Spleen (tissue), 11 donors: ENCODE data around the gene RPTOR. TPM values are rescaled to one million over a fixed set of nuclear protein-coding genes. Genes with fewer than 3 reads are reported as not detected.

Source experiments
- DNase-seq: peaks from one replicate; pipeline ENCODE4 v3.0.0-alpha.2; 2020
- H3K27ac ChIP-seq, 8 donors: fragments of 200-600 bp; sonication (generic) in 7 of 8; 1 replicate in 4 of 8; 2 replicates in 4 of 8; pipeline versions ENCODE4 v1.5.0 to v1.8.0; 2016 to 2021; ENCODE audit warnings: inconsistent platforms in 4 of 8, mild to moderate bottlenecking in 4 of 8, moderate library complexity in 1 of 8
- H3K27me3 ChIP-seq, 7 donors: fragments of 200-600 bp; sonication (generic) in 6 of 7; replicated peaks in 1 of 7; 1 replicate in 4 of 7; 2 replicates in 3 of 7; pipeline versions ENCODE4 v1.5.0 to v1.8.0; 2016 to 2021; ENCODE audit warnings: inconsistent platforms in 3 of 7, mild to moderate bottlenecking in 1 of 7
- H3K36me3 ChIP-seq, 6 donors: fragments of 200-600 bp; sonication (generic) in 5 of 6; 1 replicate in 4 of 6; 2 replicates in 2 of 6; pipeline versions ENCODE4 v1.5.0 to v1.8.0; 2016 to 2021; ENCODE audit warnings: inconsistent platforms in 2 of 6
- H3K4me1 ChIP-seq, 6 donors: fragments of 200-600 bp; sonication (generic) in 5 of 6; 1 replicate in 3 of 6; 2 replicates in 3 of 6; pipeline versions ENCODE4 v1.5.0 to v1.8.0; 2016 to 2021; ENCODE audit warnings: inconsistent platforms in 3 of 6
- H3K4me3 ChIP-seq, 8 donors: fragments of 200-600 bp; sonication (generic) in 7 of 8; 1 replicate in 4 of 8; 2 replicates in 4 of 8; pipeline versions ENCODE4 v1.5.0 to v1.8.0; 2016 to 2021; ENCODE audit warnings: inconsistent platforms in 4 of 8, mild to moderate bottlenecking in 4 of 8, moderate library complexity in 2 of 8
- H3K9me3 ChIP-seq, 8 donors: fragments of 200-600 bp; sonication (generic) in 7 of 8; 1 replicate in 4 of 8; 2 replicates in 4 of 8; pipeline versions ENCODE4 v1.5.0 to v1.8.0; 2016 to 2021; ENCODE audit warnings: inconsistent platforms in 4 of 8
- POLR2A ChIP-seq, 3 donors: fragments of 450-650 bp; IDR thresholded peaks; one replicate each; pipeline ENCODE4 v1.5.1; 2017; ENCODE audit warnings: antibody characterized with exemption in 3 of 3, mild to moderate bottlenecking in 1 of 3
- POLR2AphosphoS5 ChIP-seq, 3 donors: sonication (generic); formaldehyde crosslinking; IDR thresholded peaks; one replicate each; pipeline ENCODE4 v1.5.1; 2017; ENCODE audit warnings: antibody characterized with exemption in 3 of 3
- WGBS, 5 donors: extraction: QIAGEN DNeasy Blood & Tissue Kit in 3 of 5; methylation state at CpG; one replicate each; pipeline versions ENCODE4 v1.1.5 to v1.1.7; 2013 to 2018; 5-methylcytosine and 5-hydroxymethylcytosine counted together
- intact Hi-C: fragments of 100-400 bp; cut with DNase I; formaldehyde crosslinking; loops from one replicate; pipeline ENCODE4 v1.15.0; 2023; ENCODE audit warnings: low total_unique reads
- polyA plus RNA-seq, 3 donors: library from polyadenylated mRNA; stranded (reverse); fragments of 200-250 nt; gene quantifications; one replicate each; pipeline ENCODE4 v1.2.1, GENCODE V29; 2013
- total RNA-seq, 7 donors: library from RNA; depleted of rRNA in 3 of 7; stranded (reverse); fragments of >200 nt in 3 of 7; fragmentation: NEBNext Ultra II Directional in 4 of 7; extraction: Animal tissue kit (Norgen Biotek cat#: 25700) in 4 of 7; gene quantifications; one replicate each; pipeline versions ENCODE4 v1.1.0 to v1.2.1, GENCODE V29; 2016 to 2021
- TF ChIP-seq, protein P1 (sequence below), 11 experiments: fragments of 200-600 bp in 7 of 11; fragments of 450-650 bp in 4 of 11; sonication (generic) in 4 of 11; IDR thresholded peaks in 8 of 11; conservative IDR thresholded peaks in 3 of 11; 1 replicate in 7 of 11; 2 replicates in 4 of 11; pipeline versions ENCODE4 v1.4.0 to v1.8.0; 2016 to 2021; ENCODE audit warnings: antibody characterized with exemption in 11 of 11, inconsistent platforms in 4 of 11, mild to moderate bottlenecking in 1 of 11
- donor health status: healthy with polysubstance abuse.
- donor health status: DM: no; HTN: no; CAD: no; lungs with moderate emphysema.
- donor health status: DM: no; HTN: no; CAD: no.
- donor health status: Bipolar disorder and iron deficiency.
- donor health status: healthy.
- donor health status: DM: no; HTN: no; CAD: no.
- donor health status: DM: yes; HTN: yes; CAD: no.

Gene RPTOR
- total and polyA plus RNA-seq, 10 donors: 3.1 to 61.2 (median 40.7) TPM

DNA sequence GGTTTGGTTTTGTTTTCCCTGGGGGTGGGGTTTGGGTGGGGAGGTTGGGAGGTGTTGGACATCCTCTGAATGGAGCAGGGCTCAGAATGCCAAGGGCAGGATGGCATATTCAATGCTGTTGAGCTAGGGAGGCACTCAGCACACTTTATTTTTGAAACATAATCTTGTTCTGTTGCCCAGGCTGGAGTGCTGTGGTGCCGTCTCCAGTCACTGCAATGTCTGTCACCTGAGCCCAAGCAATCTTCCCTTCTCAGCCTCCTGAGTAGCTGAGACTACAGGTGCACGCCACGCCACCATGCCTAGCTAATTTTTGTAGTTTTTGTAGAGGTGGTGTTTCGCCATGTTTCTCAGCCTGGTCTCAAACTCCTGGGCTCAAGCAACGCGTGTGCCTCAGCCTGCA, 186.1 kb downstream of the RPTOR start:
- TF ChIP-seq POLR2A (IDR thresholded peaks at IDR 0.05) (no peak), POLR2AphosphoS5 (IDR thresholded peaks at IDR 0.05) (no peak)
- TF ChIP-seq, protein P1, sequence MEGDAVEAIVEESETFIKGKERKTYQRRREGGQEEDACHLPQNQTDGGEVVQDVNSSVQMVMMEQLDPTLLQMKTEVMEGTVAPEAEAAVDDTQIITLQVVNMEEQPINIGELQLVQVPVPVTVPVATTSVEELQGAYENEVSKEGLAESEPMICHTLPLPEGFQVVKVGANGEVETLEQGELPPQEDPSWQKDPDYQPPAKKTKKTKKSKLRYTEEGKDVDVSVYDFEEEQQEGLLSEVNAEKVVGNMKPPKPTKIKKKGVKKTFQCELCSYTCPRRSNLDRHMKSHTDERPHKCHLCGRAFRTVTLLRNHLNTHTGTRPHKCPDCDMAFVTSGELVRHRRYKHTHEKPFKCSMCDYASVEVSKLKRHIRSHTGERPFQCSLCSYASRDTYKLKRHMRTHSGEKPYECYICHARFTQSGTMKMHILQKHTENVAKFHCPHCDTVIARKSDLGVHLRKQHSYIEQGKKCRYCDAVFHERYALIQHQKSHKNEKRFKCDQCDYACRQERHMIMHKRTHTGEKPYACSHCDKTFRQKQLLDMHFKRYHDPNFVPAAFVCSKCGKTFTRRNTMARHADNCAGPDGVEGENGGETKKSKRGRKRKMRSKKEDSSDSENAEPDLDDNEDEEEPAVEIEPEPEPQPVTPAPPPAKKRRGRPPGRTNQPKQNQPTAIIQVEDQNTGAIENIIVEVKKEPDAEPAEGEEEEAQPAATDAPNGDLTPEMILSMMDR (IDR thresholded peaks at IDR 0.05 in 8 of 11, conservative IDR thresholded peaks at IDR 0.05 in 3 of 11): no peak
- H3K27me3 ChIP-seq: no peaks in the 10 kb centered on the region
- H3K9me3 ChIP-seq: no peaks in the 10 kb centered on the region
- H3K4me1 ChIP-seq: peaks cover 0 to 21% (median 12%) of the 10 kb centered on the region in 6 donors
- WGBS, 5 donors: 82 to 96% (median 95%) methylated on average over 6 of the region's 6 CpGs
- peak overlapping the region in 3 of 8 donors; percentile 22 to 36 (median 31) for H3K27ac ChIP-seq
- H3K4me3 ChIP-seq: no peak overlapping the region
- DNase-seq: no peak
- H3K36me3 ChIP-seq: peaks cover 0 to 35% (median 0%) of the 10 kb centered on the region in 6 donors
- intact Hi-C loops: no loop called here

DNA sequence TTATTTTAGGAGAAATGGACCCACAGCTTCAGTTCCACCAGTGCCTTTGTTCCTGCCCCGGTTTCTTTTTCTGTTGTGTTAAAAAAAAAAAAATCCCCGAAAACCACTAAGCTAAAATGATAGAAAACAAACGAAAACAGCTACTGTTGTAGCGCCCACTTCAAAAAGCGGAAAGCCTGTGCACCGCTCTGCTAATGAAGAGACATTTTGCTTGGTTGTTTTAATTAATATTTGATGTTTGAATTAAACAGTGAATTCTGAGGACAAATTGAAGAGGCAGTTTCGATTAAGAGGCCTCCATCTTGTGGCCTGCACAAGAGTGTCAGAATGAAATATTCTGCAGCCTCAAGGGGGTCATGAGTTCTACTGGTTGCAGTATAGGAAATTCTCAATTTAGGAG, 186.7 kb downstream of the RPTOR start:
- DNase-seq: no peak
- H3K27ac ChIP-seq: peak overlapping the region in 3 of 8 donors; percentile 22 to 36 (median 31)
- no peaks in the 10 kb centered on the region for H3K9me3 ChIP-seq
- 63 to 85% (median 80%) methylated on average over 7 of the region's 7 CpGs for WGBS, 5 donors
- H3K36me3 ChIP-seq: peaks cover 0 to 35% (median 0%) of the 10 kb centered on the region in 6 donors
- H3K4me1 ChIP-seq: peaks cover 0 to 18% (median 6%) of the 10 kb centered on the region in 6 donors
- TF ChIP-seq POLR2A (IDR thresholded peaks at IDR 0.05): no peak
- TF ChIP-seq POLR2AphosphoS5 (IDR thresholded peaks at IDR 0.05): no peak
- TF ChIP-seq, protein P1 (IDR thresholded peaks at IDR 0.05 in 8 of 11, conservative IDR thresholded peaks at IDR 0.05 in 3 of 11): no peak
- no peak overlapping the region for H3K4me3 ChIP-seq
- H3K27me3 ChIP-seq: no peaks in the 10 kb centered on the region
- intact Hi-C loops: no loop called here

DNA sequence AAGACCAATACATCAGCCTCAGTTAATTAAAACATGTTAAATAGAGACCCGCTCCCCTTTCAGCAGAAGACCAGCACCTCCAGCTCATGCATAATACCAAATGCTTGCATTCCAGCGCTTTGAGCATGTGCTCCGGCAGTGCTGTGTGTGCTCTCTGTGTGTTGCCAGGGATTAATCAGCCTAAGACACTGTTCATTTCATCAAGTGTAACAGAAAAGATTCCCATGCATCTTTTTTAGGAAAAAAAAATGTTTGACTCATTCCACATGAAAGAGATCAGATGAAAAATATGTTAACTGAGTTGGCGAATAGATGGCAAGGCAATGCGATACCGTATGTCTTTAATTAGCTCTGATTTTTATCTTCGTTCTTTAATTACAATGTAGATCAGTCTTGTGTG, 187.6 kb downstream of the RPTOR start:
- Histone ChIP-seq H3K4me1 (peaks cover 0 to 18% (median 8%) of the 10 kb centered on the region in 6 donors), H3K9me3 (no peaks in the 10 kb centered on the region), H3K4me3 (no peak overlapping the region), H3K27me3 (no peaks in the 10 kb centered on the region), H3K27ac (no peak overlapping the region), H3K36me3 (peaks cover 0 to 32% (median 0%) of the 10 kb centered on the region in 6 donors)
- intact Hi-C loops: no loop called here
- WGBS, 5 donors: 94 to 99% (median 98%) methylated on average over 7 of the region's 7 CpGs
- TF ChIP-seq POLR2A (IDR thresholded peaks at IDR 0.05): no peak
- TF ChIP-seq POLR2AphosphoS5 (IDR thresholded peaks at IDR 0.05): no peak
- TF ChIP-seq, protein P1 (IDR thresholded peaks at IDR 0.05 in 8 of 11, conservative IDR thresholded peaks at IDR 0.05 in 3 of 11): no peak
- no peak for DNase-seq

DNA sequence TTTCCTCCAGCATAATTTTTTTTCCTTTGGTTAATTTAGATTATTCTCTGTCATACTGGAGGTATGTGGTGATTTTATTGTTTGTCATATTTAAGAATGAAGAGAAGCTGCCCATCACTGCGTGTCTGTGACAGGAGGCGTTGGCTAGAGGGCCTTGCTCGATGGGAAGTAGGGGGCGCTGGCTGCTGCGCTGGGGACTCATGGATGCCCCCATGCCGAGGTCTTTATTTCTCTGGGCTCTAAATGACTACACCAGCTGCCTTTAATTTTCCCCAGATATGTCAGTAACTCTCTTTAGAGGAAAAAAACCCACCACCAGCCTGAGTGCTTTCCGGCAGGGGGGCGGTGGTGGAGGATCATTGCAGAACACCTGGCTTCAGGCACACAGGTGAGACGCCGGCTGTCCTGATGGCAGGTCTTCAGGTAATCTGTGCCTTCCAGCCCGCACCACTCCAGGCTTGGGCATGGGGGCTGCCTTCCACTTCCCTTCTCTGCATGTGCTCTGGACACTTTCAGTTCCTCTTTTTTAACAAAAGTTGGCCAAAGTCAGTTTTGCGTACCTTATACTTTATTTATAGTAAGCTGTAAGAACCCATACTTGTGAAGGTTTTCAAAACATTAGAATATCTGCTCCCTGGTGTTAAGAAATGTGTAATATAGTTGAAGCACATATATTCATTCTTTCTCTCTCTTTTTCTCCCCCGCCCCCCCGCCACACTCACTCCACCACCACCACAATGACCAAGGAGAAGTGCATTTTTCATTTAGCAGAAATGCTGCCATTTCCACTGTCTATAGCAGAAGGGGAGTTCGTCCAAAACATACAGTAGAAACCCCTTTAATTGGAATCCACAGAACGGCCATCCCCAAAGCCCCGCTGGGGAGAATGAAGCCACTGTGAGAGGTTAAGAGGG, 192.7 kb downstream of the RPTOR start:
- peaks cover 3 to 46% (median 33%) of the 10 kb centered on the region in 6 donors for H3K4me1 ChIP-seq
- H3K36me3 ChIP-seq: peaks cover 0 to 15% (median 0%) of the 10 kb centered on the region in 6 donors
- H3K9me3 ChIP-seq: no peaks in the 10 kb centered on the region
- peak overlapping the region; percentile 57 to 89 (median 80) for H3K27ac ChIP-seq
- WGBS, 5 donors: 44 to 65% (median 51%) methylated on average over 16 to 17 of the region's 17 CpGs
- intact Hi-C loops: no loop called here
- DNase-seq: peak; percentile 88
- no peak for TF ChIP-seq POLR2A (IDR thresholded peaks at IDR 0.05)
- peak in 2 of 3 donors; percentile 57 to 64 for TF ChIP-seq POLR2AphosphoS5 (IDR thresholded peaks at IDR 0.05)
- TF ChIP-seq, protein P1 (IDR thresholded peaks at IDR 0.05 in 8 of 11, conservative IDR thresholded peaks at IDR 0.05 in 3 of 11): peak in 2 of 11 experiments; percentile 14 to 25
- no peaks in the 10 kb centered on the region for H3K27me3 ChIP-seq
- H3K4me3 ChIP-seq: peak overlapping the region in 1 of 8 donors; percentile 20
